ENCODE measurements around the gene TMIGD3. TPM values are rescaled to one million over a fixed set of nuclear protein-coding genes. Genes with fewer than 3 reads are reported as not detected.
A peak's percentile ranks its signal among the peaks of the same experiment; 100 is the strongest.

TMIGD3 gene
- total RNA-seq, 1 experiment from 2014 or later: not detected

- Histone ChIP-seq H3K9me2 (replicated peaks; ENCODE audit: low read length) (no peaks in the 10 kb centered on the region), H3K27me3 (ENCODE audit: low read length) (no peaks in the 10 kb centered on the region), H3K4me1 (ENCODE audit: insufficient read depth, low read length) (peaks cover 32% of the 10 kb centered on the region), H3K4me2 (ENCODE audit: low read length) (peak overlapping the region; percentile 87), H3K79me2 (ENCODE audit: low read length) (peaks cover 92% of the 10 kb centered on the region), H3K27ac (ENCODE audit: low read length) (peak overlapping the region; percentile 5; the same call in 1 of the 2 replicates), H2AFZ (ENCODE audit: low read length) (peak overlapping the region; percentile 51), H3K4me3 (ENCODE audit: low read length) (peak overlapping the region; percentile 91), H3K36me3 (ENCODE audit: low read depth, low read length) (peaks cover 39% of the 10 kb centered on the region), H3K9ac (ENCODE audit: low read length) (peak overlapping the region; percentile 98), H3K9me3 (ENCODE audit: low read length) (no peaks in the 10 kb centered on the region), H3F3A (ENCODE audit: low read length, unreplicated experiment) (no peaks in the 10 kb centered on the region), H4K20me1 (ENCODE audit: low read length) (peaks cover 23% of the 10 kb centered on the region; the same call in 1 of the 2 replicates)
- ChIA-PET POLR2A (ENCODE audit: unreplicated experiment) (interaction anchor here (0.6 to 1.0 kb wide), 3 partner anchors 26 to 717 kb away, joined by 4 to 5 read pairs (median 4); no protein-coding TSS in a partner anchor), CTCF (interaction anchor here (0.6 to 1.0 kb wide), 3 partner anchors 25 to 888 kb away, joined by 3 to 7 read pairs (median 4); no protein-coding TSS in a partner anchor)
- ATAC-seq (peak; percentile 22), DNase-seq (peak; percentile 34)
- TF ChIP-seq, protein P1, sequence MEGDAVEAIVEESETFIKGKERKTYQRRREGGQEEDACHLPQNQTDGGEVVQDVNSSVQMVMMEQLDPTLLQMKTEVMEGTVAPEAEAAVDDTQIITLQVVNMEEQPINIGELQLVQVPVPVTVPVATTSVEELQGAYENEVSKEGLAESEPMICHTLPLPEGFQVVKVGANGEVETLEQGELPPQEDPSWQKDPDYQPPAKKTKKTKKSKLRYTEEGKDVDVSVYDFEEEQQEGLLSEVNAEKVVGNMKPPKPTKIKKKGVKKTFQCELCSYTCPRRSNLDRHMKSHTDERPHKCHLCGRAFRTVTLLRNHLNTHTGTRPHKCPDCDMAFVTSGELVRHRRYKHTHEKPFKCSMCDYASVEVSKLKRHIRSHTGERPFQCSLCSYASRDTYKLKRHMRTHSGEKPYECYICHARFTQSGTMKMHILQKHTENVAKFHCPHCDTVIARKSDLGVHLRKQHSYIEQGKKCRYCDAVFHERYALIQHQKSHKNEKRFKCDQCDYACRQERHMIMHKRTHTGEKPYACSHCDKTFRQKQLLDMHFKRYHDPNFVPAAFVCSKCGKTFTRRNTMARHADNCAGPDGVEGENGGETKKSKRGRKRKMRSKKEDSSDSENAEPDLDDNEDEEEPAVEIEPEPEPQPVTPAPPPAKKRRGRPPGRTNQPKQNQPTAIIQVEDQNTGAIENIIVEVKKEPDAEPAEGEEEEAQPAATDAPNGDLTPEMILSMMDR (conservative IDR thresholded peaks at IDR 0.05; ENCODE audit: low read depth, low read length): no peak
- no peak for TF ChIP-seq EZH2 (IDR thresholded peaks at IDR 0.05; ENCODE audit: low read length, unreplicated experiment)
- no peak for TF ChIP-seq EZH2phosphoT487 (IDR thresholded peaks at IDR 0.05; ENCODE audit: borderline replicate concordance, low read length)
- intact Hi-C loops (cut with micrococcal nuclease): loop anchor here (5.0 kb wide), 1 partner anchor 41 kb away; no protein-coding TSS in a partner anchor
- TSS peak; percentile 32 for BruUV-seq (replicated peaks)
These were observed 54.9 kb downstream of the TMIGD3 start for GRCh38 chr1:111448482-111448917.

DNA sequence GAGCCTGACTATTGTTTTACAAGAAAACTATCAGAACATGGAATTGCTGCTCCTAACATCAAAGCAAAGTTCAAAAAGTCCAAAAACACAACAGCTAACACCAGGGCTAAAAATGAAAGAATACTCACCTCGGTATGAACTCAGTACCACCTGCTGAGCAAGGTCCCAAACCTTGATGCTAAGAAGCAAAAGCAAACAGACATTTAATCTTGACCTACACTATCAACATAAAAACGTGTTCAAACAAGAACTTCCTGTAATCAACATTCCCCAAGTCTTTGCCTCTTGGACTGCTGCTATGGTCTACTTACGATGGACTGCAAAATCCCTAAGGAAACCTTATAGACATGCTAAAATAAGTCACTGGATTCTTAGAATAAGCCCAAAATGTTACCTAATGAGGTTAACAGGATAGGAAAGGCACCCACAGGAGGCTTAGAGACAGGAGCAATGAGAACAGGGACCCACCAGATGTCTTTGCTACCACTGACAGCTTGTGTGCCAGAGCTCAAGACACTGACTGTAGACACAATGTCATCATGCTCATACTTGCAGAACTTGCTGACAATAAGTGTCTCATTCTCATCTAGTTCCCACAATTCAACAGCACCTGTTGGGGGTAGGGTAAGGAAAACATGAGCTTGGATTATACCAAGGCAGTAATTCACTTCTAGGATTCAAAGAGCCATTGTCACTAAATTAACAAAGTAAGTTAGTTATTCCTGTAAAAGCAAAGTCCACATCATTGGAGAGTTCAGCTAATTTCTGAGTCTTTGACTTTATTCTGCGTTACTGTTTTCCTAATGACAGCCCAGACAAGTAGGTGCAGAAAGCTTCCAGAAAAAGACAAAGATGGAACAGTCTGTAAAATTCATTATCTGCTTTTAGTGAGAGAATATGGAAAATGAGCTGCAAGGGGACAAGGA, 56.2 kb downstream of the TMIGD3 start:
- Histone ChIP-seq H3K9ac (ENCODE audit: low read length) (peak overlapping the region; percentile 98; the same call in 1 of the 2 replicates), H3K4me1 (ENCODE audit: insufficient read depth, low read length) (peaks cover 32% of the 10 kb centered on the region), H3K9me3 (ENCODE audit: low read length) (no peaks in the 10 kb centered on the region), H3K4me3 (ENCODE audit: low read length) (peak overlapping the region; percentile 91), H3K4me2 (ENCODE audit: low read length) (peak overlapping the region; percentile 87), H3K27ac (ENCODE audit: low read length) (no peak overlapping the region), H4K20me1 (ENCODE audit: low read length) (peaks cover 22% of the 10 kb centered on the region; the same call in 1 of the 2 replicates), H2AFZ (ENCODE audit: low read length) (no peak overlapping the region), H3F3A (ENCODE audit: low read length, unreplicated experiment) (no peaks in the 10 kb centered on the region), H3K79me2 (ENCODE audit: low read length) (peaks cover 79% of the 10 kb centered on the region), H3K9me2 (replicated peaks; ENCODE audit: low read length) (no peaks in the 10 kb centered on the region), H3K36me3 (ENCODE audit: low read depth, low read length) (peaks cover 51% of the 10 kb centered on the region), H3K27me3 (ENCODE audit: low read length) (no peaks in the 10 kb centered on the region)
- DNase-seq: no peak
- intact Hi-C loops (cut with micrococcal nuclease): loop anchor here (5.0 kb wide), 1 partner anchor 40 kb away; no protein-coding TSS in a partner anchor
- POLR2A ChIA-PET (ENCODE audit: unreplicated experiment): no interaction called here
- CTCF ChIA-PET: no interaction called here
- no TSS peak for BruUV-seq (replicated peaks)
- no peak for ATAC-seq
- TF ChIP-seq EZH2 (IDR thresholded peaks at IDR 0.05; ENCODE audit: low read length, unreplicated experiment) (no peak), EZH2phosphoT487 (IDR thresholded peaks at IDR 0.05; ENCODE audit: borderline replicate concordance, low read length) (no peak)
- TF ChIP-seq, protein P1 (conservative IDR thresholded peaks at IDR 0.05; ENCODE audit: low read depth, low read length): no peak

Data from PC-3 (cell line).